ENCODE data around the gene RAD23A.

DNA sequence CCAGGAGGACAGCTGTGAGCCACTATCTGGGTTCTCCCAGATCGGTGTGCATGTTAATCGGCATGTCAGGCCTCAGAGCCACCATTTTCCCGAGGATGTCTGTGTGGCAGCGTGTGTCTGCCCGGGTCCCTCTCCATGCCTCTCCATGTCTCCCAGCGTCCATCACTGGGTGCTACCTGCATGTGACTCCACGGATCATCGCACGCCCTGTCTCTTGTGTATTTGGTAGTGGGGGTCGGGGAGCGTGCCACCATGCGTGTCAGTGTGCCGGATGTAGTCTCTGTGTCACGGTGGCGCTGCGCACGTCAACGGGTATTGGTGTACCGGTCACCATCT is 55.5 kb downstream of the RAD23A start:
- TF ChIP-seq, protein P1, sequence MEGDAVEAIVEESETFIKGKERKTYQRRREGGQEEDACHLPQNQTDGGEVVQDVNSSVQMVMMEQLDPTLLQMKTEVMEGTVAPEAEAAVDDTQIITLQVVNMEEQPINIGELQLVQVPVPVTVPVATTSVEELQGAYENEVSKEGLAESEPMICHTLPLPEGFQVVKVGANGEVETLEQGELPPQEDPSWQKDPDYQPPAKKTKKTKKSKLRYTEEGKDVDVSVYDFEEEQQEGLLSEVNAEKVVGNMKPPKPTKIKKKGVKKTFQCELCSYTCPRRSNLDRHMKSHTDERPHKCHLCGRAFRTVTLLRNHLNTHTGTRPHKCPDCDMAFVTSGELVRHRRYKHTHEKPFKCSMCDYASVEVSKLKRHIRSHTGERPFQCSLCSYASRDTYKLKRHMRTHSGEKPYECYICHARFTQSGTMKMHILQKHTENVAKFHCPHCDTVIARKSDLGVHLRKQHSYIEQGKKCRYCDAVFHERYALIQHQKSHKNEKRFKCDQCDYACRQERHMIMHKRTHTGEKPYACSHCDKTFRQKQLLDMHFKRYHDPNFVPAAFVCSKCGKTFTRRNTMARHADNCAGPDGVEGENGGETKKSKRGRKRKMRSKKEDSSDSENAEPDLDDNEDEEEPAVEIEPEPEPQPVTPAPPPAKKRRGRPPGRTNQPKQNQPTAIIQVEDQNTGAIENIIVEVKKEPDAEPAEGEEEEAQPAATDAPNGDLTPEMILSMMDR (IDR thresholded peaks at IDR 0.05; ENCODE audit: poor library complexity) = no peak
- no peak for TF ChIP-seq EZH2 (IDR thresholded peaks at IDR 0.05; ENCODE audit: borderline replicate concordance)

Data from hepatocyte (in vitro differentiated cells).